Panc1 (cell line): ENCODE data around the gene ORM1.

Experiments
- CTCF ChIP-seq: fragments of 450-650 bp; IDR thresholded peaks from 2 replicates; pipeline ENCODE4 v1.5.1; 2017; ENCODE audit warnings: mild to moderate bottlenecking
- TCF7L2 ChIP-seq: IDR thresholded peaks from 2 replicates; pipeline ENCODE4 v1.6.1; 2011; ENCODE audit warnings: mild to moderate bottlenecking, low read depth, low read length, inconsistent platforms

- TF ChIP-seq CTCF (no peak), TCF7L2 (no peak)
Observed at GRCh38 chr9:114344692-114345091, 21.8 kb downstream of the ORM1 start.
